HepG2 (cell line): Measurements from ENCODE around the gene BBOF1. TPM values are rescaled to one million over a fixed set of nuclear protein-coding genes. Genes with fewer than 3 reads are reported as not detected.

ENCODE experiments used
- ATAC-seq: fragments of 200-7000 bp; cut with Tn5 transposase; 3 replicates; pipeline ENCODE4 v1.9.1; 2020; ENCODE audit warnings: mild to moderate bottlenecking, moderate library complexity
- BruUV-seq: library from RNA; stranded (reverse); fragments of 400-500 nt; replicated peaks from 2 replicates; lab custom pipeline; 2021; lab: Mats Ljungman, UMichigan
- CTCF ChIA-PET: fragments of 300-600 bp; formaldehyde crosslinking; extraction: SDS; loops from one replicate; lab custom pipeline; 2021; ENCODE audit warnings: low total read pairs, inconsistent platforms, low intra/inter-chr PET ratio; lab: Yijun Ruan, JAX
- POLR2A ChIA-PET: fragments of 350-600 bp; sonication (Branson Sonifier 250); formaldehyde crosslinking; loops from one replicate; lab custom pipeline; 2020; ENCODE audit warnings: antibody characterized with exemption, inconsistent platforms; lab: Yijun Ruan, JAX
- DNase-seq: peaks from one replicate; pipeline ENCODE4 v3.0.0-alpha.2; 2015; ENCODE audit warnings: low spot score
- FAIRE-seq: peaks from 3 replicates; lab custom pipeline; 2011; peaks lifted over from hg19 to GRCh38; lab: Jason Lieb, UNC
- H2AFZ ChIP-seq: one replicate; pipeline ENCODE4 v1.6.1; 2011; ENCODE audit warnings: low read length, inconsistent platforms
- H3K27ac ChIP-seq: fragments of 300-600 bp; 3 replicates; pipeline ENCODE4 v1.8.0; 2011; ENCODE audit warnings: mixed run types, mild to moderate bottlenecking, mixed read lengths, low read length, inconsistent platforms; ENCODE audit not compliant: insufficient read depth; ENCODE audit errors: extremely low read length
- H3K27me3 ChIP-seq, 2 experiments: fragments of 200-600 bp in 1 of 2; 2 replicates in 1 of 2; 3 replicates in 1 of 2; pipeline versions ENCODE4 v1.6.0 to v1.8.0; 2011; ENCODE audit warnings: low read length in 2 of 2, mild to moderate bottlenecking in 2 of 2, moderate library complexity in 2 of 2, inconsistent platforms in 1 of 2; ENCODE audit not compliant: insufficient read depth in 2 of 2, control insufficient read depth in 1 of 2
- H3K36me3 ChIP-seq, 2 experiments: fragments of 200-600 bp in 1 of 2; replicated peaks in 1 of 2; 2 replicates in 1 of 2; 3 replicates in 1 of 2; pipeline versions ENCODE4 v1.5.1 to v1.8.0; 2011; ENCODE audit warnings: low read length in 2 of 2, inconsistent platforms in 1 of 2; ENCODE audit not compliant: insufficient read depth in 2 of 2, control insufficient read depth in 1 of 2
- H3K4me1 ChIP-seq: 2 replicates; pipeline ENCODE4 v1.5.1; 2012; ENCODE audit warnings: low read length, inconsistent platforms; ENCODE audit not compliant: insufficient read depth
- H3K4me2 ChIP-seq: 2 replicates; pipeline ENCODE4 v1.6.0; 2011; ENCODE audit warnings: low read depth, low read length, inconsistent platforms
- H3K4me3 ChIP-seq, 3 experiments: fragments of 200-600 bp in 1 of 3; sonication (generic), shearing (Covaris generic) in 1 of 3; replicated peaks in 1 of 3; 2 replicates each; pipeline ENCODE4 v1.5.1; 2011 to 2016; ENCODE audit warnings: low read length in 3 of 3, inconsistent platforms in 2 of 3, low read depth in 2 of 3, mild to moderate bottlenecking in 2 of 3, control low read depth in 1 of 3, mixed read lengths in 1 of 3; ENCODE audit not compliant: insufficient read depth in 1 of 3
- H3K79me2 ChIP-seq: one replicate; pipeline ENCODE4 v1.6.1; 2011; ENCODE audit warnings: low read length, inconsistent platforms; ENCODE audit not compliant: insufficient read depth
- H3K9ac ChIP-seq: 2 replicates; pipeline ENCODE4 v1.6.0; 2011; ENCODE audit warnings: mild to moderate bottlenecking, low read depth, low read length, inconsistent platforms; ENCODE audit not compliant: insufficient read depth
- H3K9me3 ChIP-seq: 2 replicates; pipeline ENCODE4 v1.5.1; 2012; ENCODE audit warnings: mild to moderate bottlenecking, low read length
- H4K20me1 ChIP-seq: 2 replicates; pipeline ENCODE4 v1.6.0; 2011; ENCODE audit warnings: inconsistent platforms, mild to moderate bottlenecking, low read length, moderate library complexity; ENCODE audit not compliant: insufficient read depth
- ARNT ChIP-seq: fragments of 450-650 bp; IDR thresholded peaks from 2 replicates; pipeline ENCODE4 v1.6.1; 2017
- CTCF ChIP-seq: sonication (generic); formaldehyde crosslinking; IDR thresholded peaks from 2 replicates; pipeline ENCODE4 v1.5.0; 2020; ENCODE audit warnings: mild to moderate bottlenecking, missing genetic modification reagents, moderate library complexity
- GABPA ChIP-seq, 2 experiments: IDR thresholded peaks; 2 replicates each; pipeline ENCODE4 v1.6.1; 2011 to 2016; ENCODE audit warnings: low read depth in 2 of 2, low read length in 1 of 2, missing biosample characterization in 1 of 2, missing genetic modification characterization in 1 of 2
- GATAD1 ChIP-seq: IDR thresholded peaks from 2 replicates; pipeline ENCODE4 v1.6.1; 2016; ENCODE audit warnings: missing genetic modification reagents, missing compliant biosample characterization
- MAFG ChIP-seq: sonication (generic); formaldehyde crosslinking; IDR thresholded peaks from 2 replicates; pipeline ENCODE4 v1.5.1; 2020; ENCODE audit warnings: mild to moderate bottlenecking, missing genetic modification reagents
- SP2 ChIP-seq: sonication (generic); formaldehyde crosslinking; IDR thresholded peaks from 2 replicates; pipeline ENCODE4 v1.5.1; 2020; ENCODE audit warnings: mild to moderate bottlenecking, missing genetic modification reagents
- TGIF2 ChIP-seq: IDR thresholded peaks from 2 replicates; pipeline ENCODE4 v1.6.1; 2016; ENCODE audit warnings: control low read depth, missing compliant biosample characterization
- THAP8 ChIP-seq: sonication (generic); formaldehyde crosslinking; IDR thresholded peaks from 2 replicates; pipeline ENCODE4 v1.5.1; 2020; ENCODE audit warnings: missing genetic modification reagents, mild to moderate bottlenecking, borderline replicate concordance
- ZFP36L1 ChIP-seq: sonication (generic); formaldehyde crosslinking; IDR thresholded peaks from 2 replicates; pipeline ENCODE4 v1.8.0; 2022; ENCODE audit warnings: mild to moderate bottlenecking, missing genetic modification reagents, moderate library complexity
- ZKSCAN5 ChIP-seq: sonication (generic); formaldehyde crosslinking; IDR thresholded peaks from 2 replicates; pipeline ENCODE4 v1.5.1; 2020; ENCODE audit warnings: mild to moderate bottlenecking, missing genetic modification reagents
- ZNF343 ChIP-seq: sonication (generic); formaldehyde crosslinking; IDR thresholded peaks from 2 replicates; pipeline ENCODE4 v1.4.0; 2020; ENCODE audit warnings: mild to moderate bottlenecking, missing genetic modification reagents
- ZNF496 ChIP-seq: sonication (generic); formaldehyde crosslinking; IDR thresholded peaks from 2 replicates; pipeline ENCODE4 v1.8.1; 2023; ENCODE audit warnings: mild to moderate bottlenecking, moderate library complexity, missing genetic modification reagents; ENCODE audit not compliant: insufficient replicate concordance
- ZNF781 ChIP-seq: sonication (generic); formaldehyde crosslinking; IDR thresholded peaks from 2 replicates; pipeline ENCODE4 v1.5.1; 2020; ENCODE audit warnings: borderline replicate concordance, mild to moderate bottlenecking, missing genetic modification reagents; ENCODE audit errors: not compliant biosample characterization
- ZNF784 ChIP-seq: sonication (generic); formaldehyde crosslinking; IDR thresholded peaks from 2 replicates; pipeline ENCODE4 v1.5.1; 2020; ENCODE audit warnings: missing genetic modification reagents, mild to moderate bottlenecking, borderline replicate concordance
- ZSCAN30 ChIP-seq: sonication (generic); formaldehyde crosslinking; IDR thresholded peaks from 2 replicates; pipeline ENCODE4 v1.5.0; 2020; ENCODE audit warnings: mild to moderate bottlenecking, missing genetic modification reagents
- WGBS: methylation state at CpG from one replicate; pipeline ENCODE4 v1.1.6; 2017; ENCODE audit warnings: low lambda C conversion rate; 5-methylcytosine and 5-hydroxymethylcytosine counted together
- in situ Hi-C: cut with HindIII; loops from 2 replicates; pipeline ENCODE4 v1.10.0; 2017; ENCODE audit warnings: low pct_unique_long_range_greater_than_20kb; ENCODE audit not compliant: extremely low pct_ligation_motif_present
- intact Hi-C: fragments of 100-400 bp; cut with micrococcal nuclease; formaldehyde crosslinking; loops from one replicate; pipeline ENCODE4 v1.10.0; 2022; ENCODE audit not compliant: unreplicated experiment
- polyA plus RNA-seq, 8 experiments: library from polyadenylated mRNA; depleted of rRNA in 3 of 8; stranded (reverse) in 7 of 8; unstranded in 1 of 8; fragments of >200 nt; fragmentation: Illumina TruSeq in 4 of 8; extraction: Trizol in 4 of 8; gene quantifications; 2 replicates each; pipeline versions ENCODE4 v1.2.1 to v1.2.3, GENCODE V29; 2011 to 2016; ENCODE audit warnings: low read depth in 4 of 8, missing spikeins in 1 of 8, mixed read lengths in 1 of 8; ENCODE audit not compliant: insufficient read depth in 1 of 8
- total RNA-seq, 5 experiments: library from RNA; depleted of rRNA; stranded (reverse); fragments of >200 nt; fragmentation: Illumina TruSeq; extraction: Trizol; gene quantifications; 2 replicates each; pipeline ENCODE4 v1.2.3, GENCODE V29; 2016; ENCODE audit warnings: low read depth in 1 of 5
- TF ChIP-seq, protein P1 (sequence below): sonication (generic); formaldehyde crosslinking; IDR thresholded peaks from 2 replicates; pipeline ENCODE4 v1.8.0; 2022; ENCODE audit warnings: missing genetic modification reagents, mild to moderate bottlenecking, moderate library complexity, borderline replicate concordance

Gene BBOF1
- total and polyA plus RNA-seq, 2 of the 13 experiments (the other 11 are each of a cell fraction or from before 2014, with no cell fraction given) = 1.6 to 2.3 TPM

DNA sequence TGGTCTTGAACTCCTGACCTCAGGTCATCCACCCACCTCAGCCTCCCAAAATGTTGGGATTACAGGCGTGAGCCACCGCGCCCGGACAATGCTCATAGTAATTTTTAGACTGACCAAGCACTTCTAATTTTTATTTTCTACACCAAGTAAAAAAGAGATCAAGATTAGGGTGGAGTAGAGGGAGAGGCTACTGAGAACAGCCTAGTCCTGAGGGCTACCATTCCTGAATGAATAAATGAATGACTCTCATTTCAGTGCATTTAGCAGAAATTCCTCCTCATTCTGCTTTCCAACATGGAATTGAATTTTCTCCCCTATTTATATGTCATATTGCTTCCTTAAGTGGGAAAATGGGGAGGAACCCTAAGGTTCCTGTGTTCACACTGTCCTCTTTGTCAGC, 26.4 kb downstream of the BBOF1 start:
- Histone ChIP-seq H3K4me2 (no peak overlapping the region), H2AFZ (no peak overlapping the region), H3K9ac (no peak overlapping the region), H3K27me3 (no peaks in the 10 kb centered on the region), H3K27ac (no peak overlapping the region), H3K4me3 (no peak overlapping the region), H4K20me1 (no peaks in the 10 kb centered on the region), H3K36me3 (no peaks in the 10 kb centered on the region), H3K79me2 (no peaks in the 10 kb centered on the region), H3K4me1 (peaks cover 8% of the 10 kb centered on the region), H3K9me3 (no peaks in the 10 kb centered on the region)
- intact Hi-C loops = no loop called here
- FAIRE-seq (no peak), DNase-seq (no peak), ATAC-seq (no peak)
- 97% methylated on average over 4 of the region's 4 CpGs for WGBS
- ChIA-PET POLR2A (no interaction called here), CTCF (no interaction called here)
- BruUV-seq = no TSS peak
- TF ChIP-seq MAFG (no peak), ARNT (no peak), ZKSCAN5 (CRISPR knock-in tag) (no peak), SP2 (no peak), ZNF784 (no peak), THAP8 (CRISPR knock-in tag) (no peak), TGIF2 (CRISPR knock-in tag) (no peak), CTCF (CRISPR knock-in tag) (no peak), ZSCAN30 (CRISPR knock-in tag) (no peak), ZFP36L1 (CRISPR knock-in tag) (no peak), ZNF781 (CRISPR knock-in tag) (no peak), ZNF343 (no peak), GATAD1 (CRISPR knock-in tag) (no peak), ZNF496 (no peak), GABPA (IDR thresholded peaks at IDR 0.05; ENCODE audit: low read depth, low read length) (no peak), GABPA (CRISPR knock-in tag; IDR thresholded peaks at IDR 0.05; ENCODE audit: low read depth) (no peak)
- TF ChIP-seq, protein P1, sequence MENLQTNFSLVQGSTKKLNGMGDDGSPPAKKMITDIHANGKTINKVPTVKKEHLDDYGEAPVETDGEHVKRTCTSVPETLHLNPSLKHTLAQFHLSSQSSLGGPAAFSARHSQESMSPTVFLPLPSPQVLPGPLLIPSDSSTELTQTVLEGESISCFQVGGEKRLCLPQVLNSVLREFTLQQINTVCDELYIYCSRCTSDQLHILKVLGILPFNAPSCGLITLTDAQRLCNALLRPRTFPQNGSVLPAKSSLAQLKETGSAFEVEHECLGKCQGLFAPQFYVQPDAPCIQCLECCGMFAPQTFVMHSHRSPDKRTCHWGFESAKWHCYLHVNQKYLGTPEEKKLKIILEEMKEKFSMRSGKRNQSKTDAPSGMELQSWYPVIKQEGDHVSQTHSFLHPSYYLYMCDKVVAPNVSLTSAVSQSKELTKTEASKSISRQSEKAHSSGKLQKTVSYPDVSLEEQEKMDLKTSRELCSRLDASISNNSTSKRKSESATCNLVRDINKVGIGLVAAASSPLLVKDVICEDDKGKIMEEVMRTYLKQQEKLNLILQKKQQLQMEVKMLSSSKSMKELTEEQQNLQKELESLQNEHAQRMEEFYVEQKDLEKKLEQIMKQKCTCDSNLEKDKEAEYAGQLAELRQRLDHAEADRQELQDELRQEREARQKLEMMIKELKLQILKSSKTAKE (CRISPR knock-in tag) = no peak
- in situ Hi-C loops = loop anchor here (25.0 kb wide), 1 partner anchor 308 kb away; no protein-coding TSS in a partner anchor
